GM12892 (cell line): Measurements from ENCODE around the gene TBCD.

Experiments used
- DNase-seq: peaks from one replicate; pipeline ENCODE4 v3.0.0; 2011; ENCODE audit not compliant: insufficient read length
- FAIRE-seq: peaks from 2 replicates; lab custom pipeline; 2011; peaks lifted over from hg19 to GRCh38; lab: Jason Lieb, UNC
- POLR2A ChIP-seq: IDR thresholded peaks from 2 replicates; pipeline ENCODE4 v1.6.1; 2011; ENCODE audit warnings: low read depth, low read length, control low read depth
- POLR2AphosphoS5 ChIP-seq: IDR thresholded peaks from 2 replicates; pipeline ENCODE4 v1.6.1; 2011; ENCODE audit warnings: low read depth, low read length, control low read depth
- TAF1 ChIP-seq: IDR thresholded peaks from 2 replicates; pipeline ENCODE4 v1.6.1; 2011; ENCODE audit warnings: low read depth, mild to moderate bottlenecking, control low read depth, low read length, borderline replicate concordance

The TBCD gene

GRCh38 chr17:82788206-82789001 lies 36.5 kb downstream of the TBCD start:
- FAIRE-seq: no peak
- TF ChIP-seq POLR2AphosphoS5 (no peak), TAF1 (no peak), POLR2A (no peak)
- DNase-seq: no peak

DNA sequence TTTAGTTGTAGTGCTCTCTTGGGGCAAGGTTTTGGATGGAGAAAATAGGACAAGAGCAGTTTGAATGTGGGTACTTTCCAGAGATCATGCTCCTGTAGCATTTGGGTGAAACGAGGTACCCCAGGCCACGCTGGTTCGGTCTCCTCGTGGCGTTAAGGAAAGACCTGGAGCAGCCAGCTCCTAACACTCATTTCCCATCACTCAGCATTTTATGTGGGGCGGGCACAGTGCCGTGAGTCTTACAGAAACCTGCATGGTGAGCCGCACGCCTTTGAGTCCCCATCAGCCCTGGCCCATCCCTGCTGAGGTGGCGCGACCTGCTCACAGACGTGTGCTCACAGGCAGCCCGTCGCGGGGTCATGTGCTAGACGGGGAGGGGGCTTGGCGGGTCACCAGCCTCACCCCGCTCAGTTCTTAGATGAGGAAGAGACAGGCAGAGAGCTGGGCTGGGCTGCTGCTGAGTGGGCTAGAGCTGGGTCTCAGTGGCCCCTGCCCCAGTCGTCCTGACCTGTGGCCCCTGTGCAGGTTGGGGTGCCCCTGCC lies 37.3 kb downstream of the TBCD start:
- DNase-seq: no peak
- TF ChIP-seq POLR2A (no peak), TAF1 (no peak), POLR2AphosphoS5 (no peak)
- FAIRE-seq: no peak

- TF ChIP-seq POLR2A (no peak), TAF1 (no peak), POLR2AphosphoS5 (no peak)
- FAIRE-seq (no peak), DNase-seq (no peak)
Measured at GRCh38 chr17:82789806-82790205, 37.9 kb downstream of the TBCD start.

GRCh38 chr17:82790391-82790790 lies 38.5 kb downstream of the TBCD start:
- TF ChIP-seq POLR2AphosphoS5: no peak
- TF ChIP-seq TAF1: no peak
- no peak for TF ChIP-seq POLR2A
- FAIRE-seq (no peak), DNase-seq (no peak)

- TF ChIP-seq POLR2AphosphoS5 (no peak), POLR2A (no peak), TAF1 (no peak)
- no peak for DNase-seq
- no peak for FAIRE-seq
Measured at GRCh38 chr17:82791532-82791931, 39.7 kb downstream of the TBCD start.

- TF ChIP-seq TAF1 (no peak), POLR2AphosphoS5 (no peak), POLR2A (no peak)
- FAIRE-seq (no peak), DNase-seq (no peak)
Measured at GRCh38 chr17:82793974-82794630, 42.2 kb downstream of the TBCD start.

DNA sequence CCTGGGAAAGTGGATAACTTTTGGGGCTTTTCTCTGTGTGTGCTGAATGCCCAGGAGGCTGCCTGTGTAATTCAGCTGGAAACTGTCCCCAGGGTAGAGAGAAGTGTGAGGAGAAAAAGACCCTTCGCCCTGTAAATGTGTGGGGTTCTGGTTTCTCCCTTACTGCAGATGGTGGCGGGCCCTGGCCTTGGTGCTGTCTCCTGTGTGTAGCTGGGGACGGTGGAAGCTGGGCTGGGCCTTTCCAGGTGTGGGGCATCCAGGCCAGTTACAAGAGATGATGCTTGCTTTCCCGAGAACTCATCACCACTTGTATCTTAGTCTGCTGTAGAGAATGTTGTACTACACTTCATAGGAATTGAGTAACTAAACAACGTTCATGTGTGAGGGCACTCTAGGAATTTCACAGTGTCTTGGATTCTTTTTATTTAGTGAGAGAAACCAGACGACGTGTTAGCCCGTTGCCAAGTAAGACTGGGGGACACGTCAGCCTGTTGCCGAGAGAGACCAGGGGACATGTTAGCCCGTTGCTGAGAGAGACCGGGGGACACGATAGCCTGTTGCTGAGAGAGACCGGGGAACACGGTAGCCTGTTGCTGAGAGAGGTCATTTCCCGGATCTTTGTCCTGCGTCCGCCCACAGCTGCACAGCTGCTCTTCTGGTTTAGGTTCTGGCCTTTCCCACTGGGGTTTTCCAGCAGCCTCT lies 43.1 kb downstream of the TBCD start:
- TF ChIP-seq POLR2A (no peak), TAF1 (no peak), POLR2AphosphoS5 (no peak)
- FAIRE-seq (no peak), DNase-seq (no peak)

- TF ChIP-seq POLR2AphosphoS5 (no peak), TAF1 (no peak), POLR2A (no peak)
- FAIRE-seq (no peak), DNase-seq (no peak)
Measured at GRCh38 chr17:82795615-82796014, 43.8 kb downstream of the TBCD start.

GRCh38 chr17:82797061-82797460 lies 45.2 kb downstream of the TBCD start:
- TF ChIP-seq POLR2A: no peak
- DNase-seq (no peak), FAIRE-seq (no peak)

- no peak for FAIRE-seq
- no peak for DNase-seq
- TF ChIP-seq POLR2AphosphoS5: no peak
- no peak for TF ChIP-seq TAF1
- TF ChIP-seq POLR2A: no peak
Measured at GRCh38 chr17:82798752-82799151, 46.9 kb downstream of the TBCD start.

DNA sequence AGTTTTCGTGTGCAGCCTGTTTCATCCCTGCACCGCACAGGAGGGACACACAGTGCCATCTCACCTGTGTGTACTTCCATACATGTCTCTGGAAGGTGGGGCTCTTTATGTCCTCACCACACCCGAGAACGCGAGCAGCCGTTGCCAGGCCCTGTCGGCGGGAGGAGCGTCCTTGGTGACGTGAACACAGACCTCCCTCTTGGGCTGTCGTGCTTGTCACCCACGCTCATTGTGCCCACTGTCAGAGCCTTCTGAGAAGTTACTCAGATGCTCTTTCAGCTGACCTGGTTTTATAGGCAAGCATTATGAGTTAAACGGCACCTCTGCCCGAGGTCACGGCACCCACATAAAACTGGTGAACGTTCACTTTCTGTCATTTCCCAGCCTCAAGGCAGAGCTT lies 47.7 kb downstream of the TBCD start:
- no peak for TF ChIP-seq POLR2A
- no peak for TF ChIP-seq TAF1
- TF ChIP-seq POLR2AphosphoS5: no peak
- DNase-seq: no peak
- no peak for FAIRE-seq
